ENCODE data around the gene LRPPRC. TPM values are rescaled to one million over a fixed set of nuclear protein-coding genes. Genes with fewer than 3 reads are reported as not detected.

The LRPPRC gene
- total RNA-seq, 4 donors from 2014 or later: 75.9 to 95.3 (median 81.5) TPM

GRCh38 chr2:43853141-43854081 is 142.4 kb downstream of the LRPPRC start:
- Histone ChIP-seq H3K36me3 (no peaks in the 10 kb centered on the region), H3K4me1 (no peaks in the 10 kb centered on the region), H3K27me3 (peaks cover 0 to 21% (median 0%) of the 10 kb centered on the region in 3 donors), H3K4me3 (no peak overlapping the region), H3K9me3 (no peaks in the 10 kb centered on the region), H3K27ac (no peak overlapping the region)
- no peak for TF ChIP-seq POLR2A (IDR thresholded peaks at IDR 0.05)
- TF ChIP-seq CTCF (IDR thresholded peaks at IDR 0.05 in 4 of 5, conservative IDR thresholded peaks at IDR 0.05 in 1 of 5): no peak
- intact Hi-C loops (cut with DNase I; ENCODE audit: low total_unique reads) (no loop called here), in situ Hi-C loops (cut with MboI; ENCODE audit: low sequenced_read_pairs in 4 of 4) (no loop called here)
- DNase-seq (no peak), ATAC-seq (no peak)

- in situ Hi-C loops (cut with MboI; ENCODE audit: low sequenced_read_pairs in 4 of 4): no loop called here
- no peak for ATAC-seq
Observed at GRCh38 chr2:43852196-43852730, 143.5 kb downstream of the LRPPRC start.

GRCh38 chr2:43851011-43851980 is 144.5 kb downstream of the LRPPRC start:
- TF ChIP-seq CTCF (IDR thresholded peaks at IDR 0.05 in 4 of 5, conservative IDR thresholded peaks at IDR 0.05 in 1 of 5) (no peak), POLR2A (IDR thresholded peaks at IDR 0.05) (no peak)
- no peak overlapping the region for H3K27ac ChIP-seq
- no peaks in the 10 kb centered on the region for H3K36me3 ChIP-seq
- no peaks in the 10 kb centered on the region for H3K9me3 ChIP-seq
- in situ Hi-C loops (cut with MboI; ENCODE audit: low sequenced_read_pairs in 4 of 4) (no loop called here), intact Hi-C loops (cut with DNase I; ENCODE audit: low total_unique reads) (no loop called here)
- DNase-seq (no peak), ATAC-seq (no peak)
- H3K4me1 ChIP-seq: no peaks in the 10 kb centered on the region
- H3K27me3 ChIP-seq: peaks cover 0 to 17% (median 0%) of the 10 kb centered on the region in 3 donors
- H3K4me3 ChIP-seq: no peak overlapping the region

More at GRCh38 chr2:43852196-43852730, 143.5 kb downstream of the LRPPRC start:
- Histone ChIP-seq H3K4me1 (no peaks in the 10 kb centered on the region), H3K36me3 (no peaks in the 10 kb centered on the region), H3K4me3 (no peak overlapping the region), H3K9me3 (no peaks in the 10 kb centered on the region), H3K27me3 (peaks cover 0 to 21% (median 0%) of the 10 kb centered on the region in 3 donors), H3K27ac (no peak overlapping the region)
- no peak for TF ChIP-seq POLR2A (IDR thresholded peaks at IDR 0.05)
- TF ChIP-seq CTCF (IDR thresholded peaks at IDR 0.05 in 4 of 5, conservative IDR thresholded peaks at IDR 0.05 in 1 of 5): no peak
- DNase-seq: no peak
- intact Hi-C loops (cut with DNase I; ENCODE audit: low total_unique reads): no loop called here

- intact Hi-C loops (cut with DNase I; ENCODE audit: low total_unique reads): no loop called here
- no peaks in the 10 kb centered on the region for H3K4me1 ChIP-seq
- no peak overlapping the region for H3K4me3 ChIP-seq
- no peaks in the 10 kb centered on the region for H3K27me3 ChIP-seq
- no peaks in the 10 kb centered on the region for H3K9me3 ChIP-seq
- H3K36me3 ChIP-seq: no peaks in the 10 kb centered on the region
- in situ Hi-C loops (cut with MboI; ENCODE audit: low sequenced_read_pairs in 4 of 4): no loop called here
- no peak overlapping the region for H3K27ac ChIP-seq
- ATAC-seq (no peak), DNase-seq (no peak)
- no peak for TF ChIP-seq CTCF (IDR thresholded peaks at IDR 0.05 in 4 of 5, conservative IDR thresholded peaks at IDR 0.05 in 1 of 5)
- no peak for TF ChIP-seq POLR2A (IDR thresholded peaks at IDR 0.05)
Observed at GRCh38 chr2:43848214-43848613, 147.6 kb downstream of the LRPPRC start.

Measured in gastrocnemius medialis (tissue), 4 donors.